ENCODE results near the gene ZNF646.
A peak's percentile ranks its signal among the peaks of the same experiment; 100 is the strongest.

ZNF646 gene

GRCh38 chr16:31077592-31078396 lies 3.6 kb downstream of the ZNF646 start:
- peak overlapping the region in 1 of 2 donors; percentile 60 for H3K27ac Mint-ChIP-seq
- ATAC-seq = no peak
- H3K4me1 Mint-ChIP-seq = peaks cover 73% of the 10 kb centered on the region
- H3K9me3 Mint-ChIP-seq = no peaks in the 10 kb centered on the region
- no peak for DNase-seq
- no peaks in the 10 kb centered on the region for H3K27me3 Mint-ChIP-seq
- H3K4me3 Mint-ChIP-seq = no peak overlapping the region

GRCh38 chr16:31078597-31079341 lies 4.5 kb downstream of the ZNF646 start:
- Mint-ChIP-seq H3K9me3 (no peaks in the 10 kb centered on the region), H3K27ac (no peak overlapping the region), H3K27me3 (no peaks in the 10 kb centered on the region), H3K4me3 (no peak overlapping the region), H3K4me1 (peaks cover 72% of the 10 kb centered on the region)
- ATAC-seq (no peak), DNase-seq (no peak)

GRCh38 chr16:31079342-31079944 lies 5.2 kb downstream of the ZNF646 start:
- Mint-ChIP-seq H3K4me1 (peaks cover 71% of the 10 kb centered on the region), H3K27me3 (no peaks in the 10 kb centered on the region), H3K27ac (peak overlapping the region; percentile 50 to 65), H3K4me3 (no peak overlapping the region), H3K9me3 (no peaks in the 10 kb centered on the region)
- peak; percentile 22 for ATAC-seq
- no peak for DNase-seq

GRCh38 chr16:31080035-31080629 lies 5.9 kb downstream of the ZNF646 start:
- no peaks in the 10 kb centered on the region for H3K27me3 Mint-ChIP-seq
- H3K9me3 Mint-ChIP-seq = no peaks in the 10 kb centered on the region
- H3K4me3 Mint-ChIP-seq = no peak overlapping the region
- peak overlapping the region in 1 of 2 donors; percentile 48 for H3K27ac Mint-ChIP-seq
- DNase-seq = no peak
- no peak for ATAC-seq
- peaks cover 64% of the 10 kb centered on the region for H3K4me1 Mint-ChIP-seq

GRCh38 chr16:31080756-31081419 lies 6.7 kb downstream of the ZNF646 start:
- peaks cover 57% of the 10 kb centered on the region for H3K4me1 Mint-ChIP-seq
- ATAC-seq = no peak
- DNase-seq = no peak
- peak overlapping the region in 1 of 2 donors; percentile 13 for H3K4me3 Mint-ChIP-seq
- H3K9me3 Mint-ChIP-seq = no peaks in the 10 kb centered on the region
- H3K27me3 Mint-ChIP-seq = no peaks in the 10 kb centered on the region
- peak overlapping the region; percentile 20 to 42 for H3K27ac Mint-ChIP-seq

GRCh38 chr16:31081428-31082351 lies 7.5 kb downstream of the ZNF646 start:
- H3K4me3 Mint-ChIP-seq = peak overlapping the region in 1 of 2 donors; percentile 39
- no peaks in the 10 kb centered on the region for H3K27me3 Mint-ChIP-seq
- H3K4me1 Mint-ChIP-seq = peaks cover 50% of the 10 kb centered on the region

GRCh38 chr16:31082368-31083045 lies 8.3 kb downstream of the ZNF646 start:
- Mint-ChIP-seq H3K4me3 (no peak overlapping the region), H3K27ac (peak overlapping the region; percentile 63 to 94), H3K9me3 (no peaks in the 10 kb centered on the region), H3K27me3 (no peaks in the 10 kb centered on the region), H3K4me1 (peaks cover 48% of the 10 kb centered on the region)
- ATAC-seq (no peak), DNase-seq (no peak)

More at GRCh38 chr16:31081428-31082351, 7.5 kb downstream of the ZNF646 start:
- Mint-ChIP-seq H3K9me3 (no peaks in the 10 kb centered on the region), H3K27ac (no peak overlapping the region)
- no peak for DNase-seq
- ATAC-seq = no peak

GRCh38 chr16:31083081-31083480 lies 8.9 kb downstream of the ZNF646 start:
- Mint-ChIP-seq H3K4me1 (peaks cover 43% of the 10 kb centered on the region), H3K4me3 (no peak overlapping the region), H3K9me3 (no peaks in the 10 kb centered on the region), H3K27me3 (no peaks in the 10 kb centered on the region), H3K27ac (peak overlapping the region in 1 of 2 donors; percentile 94)
- DNase-seq (no peak), ATAC-seq (no peak)

- Mint-ChIP-seq H3K9me3 (no peaks in the 10 kb centered on the region), H3K4me3 (no peak overlapping the region), H3K27ac (peak overlapping the region; percentile 77 to 94), H3K27me3 (no peaks in the 10 kb centered on the region), H3K4me1 (peaks cover 43% of the 10 kb centered on the region)
- no peak for ATAC-seq
- no peak for DNase-seq
Observed at GRCh38 chr16:31083556-31083955, 9.3 kb downstream of the ZNF646 start.

GRCh38 chr16:31083981-31084380 lies 9.8 kb downstream of the ZNF646 start:
- ATAC-seq (no peak), DNase-seq (no peak)
- Mint-ChIP-seq H3K27me3 (no peaks in the 10 kb centered on the region), H3K4me3 (no peak overlapping the region), H3K27ac (peak overlapping the region; percentile 77 to 89), H3K4me1 (peaks cover 43% of the 10 kb centered on the region), H3K9me3 (no peaks in the 10 kb centered on the region)

- ATAC-seq (peak; percentile 14), DNase-seq (no peak)
- Mint-ChIP-seq H3K27ac (peak overlapping the region in 1 of 2 donors; percentile 89), H3K9me3 (no peaks in the 10 kb centered on the region), H3K4me1 (peaks cover 37% of the 10 kb centered on the region), H3K27me3 (no peaks in the 10 kb centered on the region), H3K4me3 (no peak overlapping the region)
Observed at GRCh38 chr16:31084584-31085302, 10.5 kb downstream of the ZNF646 start.

GRCh38 chr16:31085411-31085810 lies 11.2 kb downstream of the ZNF646 start:
- no peaks in the 10 kb centered on the region for H3K27me3 Mint-ChIP-seq
- peaks cover 32% of the 10 kb centered on the region for H3K4me1 Mint-ChIP-seq
- H3K9me3 Mint-ChIP-seq = no peaks in the 10 kb centered on the region
- DNase-seq = no peak
- peak overlapping the region; percentile 53 to 96 for H3K27ac Mint-ChIP-seq
- no peak overlapping the region for H3K4me3 Mint-ChIP-seq
- ATAC-seq = no peak

GRCh38 chr16:31085873-31086628 lies 11.8 kb downstream of the ZNF646 start:
- Mint-ChIP-seq H3K27ac (peak overlapping the region in 1 of 2 donors; percentile 96), H3K4me1 (peaks cover 33% of the 10 kb centered on the region), H3K27me3 (no peaks in the 10 kb centered on the region), H3K9me3 (no peaks in the 10 kb centered on the region), H3K4me3 (no peak overlapping the region)
- ATAC-seq = no peak
- DNase-seq = no peak
